Fibroblast of lung (primary cell): ENCODE measurements around the gene SUPT7L. TPM values are rescaled to one million over a fixed set of nuclear protein-coding genes. Genes with fewer than 3 reads are reported as not detected.

ENCODE experiments used
- DNase-seq, 2 donors: peaks; one replicate each; pipeline versions ENCODE4 v3.0.0 to v3.0.0-alpha.2; 2010; ENCODE audit warnings: low read depth in 2 of 2
- H2AFZ ChIP-seq: 2 replicates; pipeline ENCODE4 v1.5.1; 2012; ENCODE audit warnings: low read length, control low read depth, inconsistent platforms
- H3K27ac ChIP-seq: 2 replicates; pipeline ENCODE4 v1.5.1; 2011; ENCODE audit warnings: low read length, control low read depth; ENCODE audit not compliant: insufficient read depth
- H3K27me3 ChIP-seq: 2 replicates; pipeline ENCODE4 v1.5.1; 2011; ENCODE audit warnings: mild to moderate bottlenecking, low read length; ENCODE audit not compliant: control insufficient read depth, insufficient read depth
- H3K36me3 ChIP-seq: 2 replicates; pipeline ENCODE4 v1.5.1; 2011; ENCODE audit warnings: low read length; ENCODE audit not compliant: control insufficient read depth, insufficient read depth
- H3K4me1 ChIP-seq: 2 replicates; pipeline ENCODE4 v1.5.1; 2011; ENCODE audit warnings: low read length; ENCODE audit not compliant: control insufficient read depth, insufficient read depth; ENCODE audit errors: extremely low read depth
- H3K4me2 ChIP-seq: 2 replicates; pipeline ENCODE4 v1.5.1; 2011; ENCODE audit warnings: low read length, control low read depth; ENCODE audit not compliant: insufficient read depth; ENCODE audit errors: extremely low read depth
- H3K4me3 ChIP-seq, 4 experiments: fragments of 200-600 bp in 1 of 4; sonication (generic) in 1 of 4; replicated peaks in 1 of 4; 2 replicates each; pipeline ENCODE4 v1.5.1; 2011 to 2016; ENCODE audit warnings: low read length in 4 of 4, low read depth in 3 of 4, mild to moderate bottlenecking in 3 of 4, control low read depth in 2 of 4, inconsistent platforms in 1 of 4, mixed read lengths in 1 of 4; ENCODE audit not compliant: insufficient read depth in 1 of 4; ENCODE audit errors: control extremely low read depth in 1 of 4
- H3K79me2 ChIP-seq: 2 replicates; pipeline ENCODE4 v1.5.1; 2012; ENCODE audit warnings: mild to moderate bottlenecking, low read length, inconsistent platforms; ENCODE audit not compliant: control insufficient read depth, insufficient read depth
- H3K9ac ChIP-seq: 2 replicates; pipeline ENCODE4 v1.5.1; 2011; ENCODE audit warnings: mild to moderate bottlenecking, low read length, control low read depth; ENCODE audit not compliant: insufficient read depth
- H3K9me3 ChIP-seq: 2 replicates; pipeline ENCODE4 v1.5.1; 2012; ENCODE audit warnings: low read depth, low read length; ENCODE audit not compliant: control insufficient read depth, insufficient read depth
- H4K20me1 ChIP-seq: 2 replicates; pipeline ENCODE4 v1.5.1; 2011; ENCODE audit warnings: low read length; ENCODE audit not compliant: control insufficient read depth, insufficient read depth; ENCODE audit errors: extremely low read depth
- CTCF ChIP-seq, 2 donors: IDR thresholded peaks in 1 of 2; conservative IDR thresholded peaks in 1 of 2; 1 replicate in 1 of 2; 2 replicates in 1 of 2; pipeline ENCODE4 v1.5.1; 2011 to 2012; ENCODE audit warnings: low read length in 2 of 2, control low read depth in 1 of 2, inconsistent platforms in 1 of 2, low read depth in 1 of 2, mild to moderate bottlenecking in 1 of 2
- EZH2 ChIP-seq: IDR thresholded peaks from 2 replicates; pipeline ENCODE4 v1.5.1; 2012; ENCODE audit warnings: low read length, control low read depth, mild to moderate bottlenecking; ENCODE audit errors: missing control alignments
- polyA plus RNA-seq, 2 donors: library from polyadenylated mRNA; depleted of rRNA in 1 of 2; stranded (reverse) in 1 of 2; unstranded in 1 of 2; fragments of >200 nt; gene quantifications; 2 replicates each; pipeline ENCODE4 v1.2.1, GENCODE V29; 2011 to 2012; ENCODE audit warnings: missing spikeins in 1 of 2
- total RNA-seq: library from RNA; depleted of rRNA; stranded (reverse); fragments of >200 nt; gene quantifications from 2 replicates; pipeline ENCODE4 v1.2.1, GENCODE V29; 2014

The SUPT7L gene
- total and polyA plus RNA-seq, 2 donors (not counting 1 experiment from before 2014, with no cell fraction given) = 27.2 to 29.9 TPM

DNA sequence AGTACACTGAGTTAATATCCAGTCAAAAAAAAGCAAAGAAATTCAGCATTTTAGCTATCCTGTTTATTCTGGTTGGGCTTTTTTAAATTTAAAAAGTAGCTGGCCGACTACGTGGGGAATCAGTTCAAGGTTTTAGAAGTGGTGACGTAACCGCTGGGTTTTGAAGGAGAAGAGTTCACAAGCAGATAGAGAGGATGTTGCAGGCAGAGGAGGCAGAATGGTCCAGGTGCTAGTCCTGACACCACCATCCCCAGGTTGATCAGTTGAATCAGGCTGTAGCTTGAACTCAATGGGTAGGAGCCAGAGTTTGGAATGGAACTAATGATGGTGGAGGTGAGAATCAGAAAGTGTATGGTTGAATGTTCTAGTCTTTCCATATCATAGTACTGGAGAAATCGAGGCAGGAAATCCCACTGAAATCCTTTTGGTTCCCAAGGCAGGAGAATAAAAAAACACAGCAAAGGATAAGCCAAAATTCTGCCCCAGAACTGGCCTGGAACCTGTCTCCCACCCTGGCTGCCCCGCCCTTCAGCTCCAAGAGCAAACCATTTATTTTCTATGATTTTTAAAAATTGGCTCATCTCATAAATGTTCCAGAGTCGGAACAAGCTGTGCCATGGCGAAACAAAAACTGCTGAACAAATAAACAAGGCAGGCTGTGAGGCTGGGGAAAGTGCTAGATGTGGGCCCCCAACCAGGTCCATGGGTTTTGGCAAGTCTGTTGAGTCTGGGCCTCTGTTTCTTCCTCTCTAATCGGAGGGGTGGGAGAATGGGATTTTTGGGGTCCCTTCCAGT is 44.2 kb upstream of the SUPT7L start:
- Histone ChIP-seq H3K36me3 (no peaks in the 10 kb centered on the region), H3K4me2 (no peak overlapping the region), H3K4me1 (peaks cover 16% of the 10 kb centered on the region), H3K9ac (no peak overlapping the region), H3K4me3 (no peak overlapping the region), H3K27me3 (no peaks in the 10 kb centered on the region), H2AFZ (no peak overlapping the region), H3K79me2 (no peaks in the 10 kb centered on the region), H3K9me3 (no peaks in the 10 kb centered on the region), H4K20me1 (no peaks in the 10 kb centered on the region), H3K27ac (no peak overlapping the region)
- DNase-seq = peak in 1 of 2 donors; percentile 86
- TF ChIP-seq EZH2 (no peak), CTCF (conservative IDR thresholded peaks at IDR 0.05 in 1 of 2, IDR thresholded peaks at IDR 0.05 in 1 of 2; ENCODE audit: low read depth in 1 of 2, low read length in 2 of 2) (no peak)

GRCh38 chr2:27705851-27706622 is 42.6 kb upstream of the SUPT7L start:
- peak; percentile 97 to 100 for DNase-seq
- Histone ChIP-seq H3K27ac (peak overlapping the region; percentile 88), H3K9ac (no peak overlapping the region), H3K4me2 (peak overlapping the region; percentile 15), H3K4me3 (no peak overlapping the region), H3K27me3 (no peaks in the 10 kb centered on the region), H3K4me1 (peaks cover 16% of the 10 kb centered on the region), H4K20me1 (no peaks in the 10 kb centered on the region), H3K36me3 (no peaks in the 10 kb centered on the region), H3K9me3 (no peaks in the 10 kb centered on the region), H3K79me2 (no peaks in the 10 kb centered on the region), H2AFZ (no peak overlapping the region)
- TF ChIP-seq EZH2 = no peak
- TF ChIP-seq CTCF (conservative IDR thresholded peaks at IDR 0.05 in 1 of 2, IDR thresholded peaks at IDR 0.05 in 1 of 2; ENCODE audit: low read depth in 1 of 2, low read length in 2 of 2) = no peak

DNA sequence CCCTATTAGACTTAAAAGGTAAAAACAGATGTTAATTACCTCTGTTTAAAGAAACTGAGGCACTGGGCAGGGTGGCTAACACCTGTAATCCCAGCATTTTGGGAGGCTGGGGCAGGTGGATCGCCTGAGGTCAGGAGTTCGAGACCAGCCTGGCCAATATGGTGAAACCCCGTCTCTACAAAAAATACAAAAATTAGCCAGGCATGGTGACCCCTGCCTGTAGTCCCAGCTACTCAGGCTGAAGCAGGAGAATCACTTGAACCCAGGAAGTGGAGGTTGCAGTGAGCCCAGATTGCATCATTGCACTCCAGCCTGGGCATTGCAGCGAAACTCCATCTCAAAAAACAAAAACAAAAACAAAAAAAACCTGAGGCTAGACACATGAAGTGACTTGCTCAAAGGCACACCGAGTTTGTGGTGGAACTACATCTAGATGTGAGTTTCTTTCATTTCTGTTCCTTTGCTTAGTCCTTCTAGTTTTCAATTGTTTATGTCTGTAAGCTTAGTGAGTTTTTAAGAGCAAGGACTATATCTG is 41.0 kb upstream of the SUPT7L start:
- H4K20me1 ChIP-seq = no peaks in the 10 kb centered on the region
- H3K9me3 ChIP-seq = no peaks in the 10 kb centered on the region
- TF ChIP-seq CTCF (conservative IDR thresholded peaks at IDR 0.05 in 1 of 2, IDR thresholded peaks at IDR 0.05 in 1 of 2; ENCODE audit: low read depth in 1 of 2, low read length in 2 of 2) = no peak
- no peak for TF ChIP-seq EZH2
- no peak overlapping the region for H2AFZ ChIP-seq
- H3K79me2 ChIP-seq = no peaks in the 10 kb centered on the region
- no peak overlapping the region for H3K9ac ChIP-seq
- DNase-seq = no peak
- H3K4me3 ChIP-seq = no peak overlapping the region
- H3K27me3 ChIP-seq = no peaks in the 10 kb centered on the region
- H3K4me1 ChIP-seq = peaks cover 16% of the 10 kb centered on the region
- no peaks in the 10 kb centered on the region for H3K36me3 ChIP-seq
- no peak overlapping the region for H3K4me2 ChIP-seq
- peak overlapping the region; percentile 48 for H3K27ac ChIP-seq
